GM18507 (cell line): Measurements from ENCODE around the gene PTGS1.

Source experiments
- DNase-seq: peaks from one replicate; pipeline ENCODE4 v3.0.0; 2011; ENCODE audit warnings: low read depth; ENCODE audit not compliant: insufficient read length; ENCODE audit errors: extremely low spot score
- FAIRE-seq: peaks from 2 replicates; lab custom pipeline; 2011; peaks lifted over from hg19 to GRCh38; lab: Jason Lieb, UNC

PTGS1 gene

DNA sequence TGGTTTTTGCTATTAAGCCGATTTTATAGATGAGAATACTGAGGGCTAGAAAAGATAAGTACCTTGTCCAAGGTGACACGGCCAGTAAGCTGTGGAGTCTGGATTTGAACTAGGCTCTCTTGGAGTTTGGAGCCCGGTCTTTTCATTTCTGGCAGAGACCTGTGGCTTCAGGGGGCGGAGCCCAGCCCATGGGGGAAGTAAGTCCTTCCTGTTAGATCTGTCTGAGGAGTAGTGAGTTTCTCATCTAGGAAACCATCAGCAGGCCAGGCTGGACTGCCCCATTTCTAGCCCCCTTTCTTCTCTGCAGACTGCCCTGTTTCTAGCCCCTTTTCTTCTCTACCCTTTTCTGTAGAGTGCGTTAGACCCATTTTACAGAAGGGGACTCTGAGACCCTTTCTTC is 521 bp upstream of the PTGS1 start:
- FAIRE-seq (peak; percentile 76), DNase-seq (no peak)

DNA sequence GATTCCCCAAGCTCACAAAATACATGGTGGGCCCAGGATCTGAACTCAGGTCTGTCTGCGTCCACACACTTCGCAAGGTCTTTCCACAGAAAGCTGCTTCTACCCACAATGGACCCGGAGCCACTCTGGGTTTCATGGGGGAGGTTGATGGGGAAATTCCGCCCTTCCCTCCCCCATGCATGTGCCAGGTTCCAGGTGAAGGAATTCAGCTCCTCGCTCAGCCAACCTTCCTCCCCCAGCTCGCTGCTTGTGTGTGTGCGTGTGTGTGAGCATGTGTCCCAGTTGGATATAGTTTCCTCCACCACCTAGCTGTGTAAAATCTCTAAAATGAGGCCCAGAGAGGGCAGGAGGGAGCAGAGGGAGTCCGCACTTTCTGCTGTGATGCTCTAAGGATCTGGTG is 1.0 kb downstream of the PTGS1 start:
- DNase-seq (no peak), FAIRE-seq (no peak)

DNA sequence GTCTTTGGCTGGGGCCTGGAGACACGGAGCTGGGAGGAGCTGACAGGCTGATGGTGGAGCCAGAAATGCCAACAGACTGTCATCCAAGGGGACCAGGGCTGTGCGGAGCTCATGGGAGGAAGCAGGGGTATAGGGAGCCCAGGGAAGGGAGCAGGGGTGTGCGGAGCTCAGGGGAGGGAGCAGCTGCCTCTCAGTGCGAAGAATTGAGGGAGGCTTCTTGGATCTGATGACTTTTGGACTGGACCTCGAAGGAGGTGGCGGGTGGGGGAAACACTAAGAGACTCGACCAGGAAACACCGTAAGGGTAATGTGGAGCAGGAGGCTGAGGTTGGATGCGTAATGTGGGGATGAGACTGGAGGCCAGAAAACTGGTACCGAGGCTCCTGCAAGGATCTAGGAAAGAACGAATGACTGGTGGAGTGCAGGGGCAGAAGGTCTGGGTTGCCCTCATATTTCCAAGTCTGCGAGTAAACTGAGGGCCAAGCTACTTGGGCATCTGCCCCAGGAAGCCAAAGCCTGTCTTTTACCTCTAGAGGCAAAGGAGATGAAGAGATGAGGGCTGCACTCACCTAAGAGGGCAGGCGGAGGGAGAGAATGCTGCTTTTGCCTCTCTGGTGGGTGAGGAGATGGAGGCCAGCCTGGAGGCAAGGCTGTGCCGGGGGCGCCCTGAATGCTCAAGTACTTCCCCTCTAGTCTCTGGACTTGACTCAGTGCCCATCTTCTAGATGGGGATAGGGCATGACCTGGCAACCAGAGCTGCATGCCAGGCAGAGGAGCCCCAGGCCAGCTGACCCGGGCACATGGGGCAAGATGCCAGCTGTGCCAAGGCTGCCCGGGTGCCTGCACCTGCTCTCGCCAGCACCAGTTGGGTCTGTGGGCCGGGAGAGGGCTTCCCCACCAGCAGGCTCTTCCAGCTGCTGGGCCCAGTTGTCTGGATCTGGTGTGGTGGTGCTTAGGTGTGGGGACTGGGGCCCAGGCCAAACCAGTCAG is 2.3 kb downstream of the PTGS1 start:
- no peak for FAIRE-seq
- no peak for DNase-seq

DNA sequence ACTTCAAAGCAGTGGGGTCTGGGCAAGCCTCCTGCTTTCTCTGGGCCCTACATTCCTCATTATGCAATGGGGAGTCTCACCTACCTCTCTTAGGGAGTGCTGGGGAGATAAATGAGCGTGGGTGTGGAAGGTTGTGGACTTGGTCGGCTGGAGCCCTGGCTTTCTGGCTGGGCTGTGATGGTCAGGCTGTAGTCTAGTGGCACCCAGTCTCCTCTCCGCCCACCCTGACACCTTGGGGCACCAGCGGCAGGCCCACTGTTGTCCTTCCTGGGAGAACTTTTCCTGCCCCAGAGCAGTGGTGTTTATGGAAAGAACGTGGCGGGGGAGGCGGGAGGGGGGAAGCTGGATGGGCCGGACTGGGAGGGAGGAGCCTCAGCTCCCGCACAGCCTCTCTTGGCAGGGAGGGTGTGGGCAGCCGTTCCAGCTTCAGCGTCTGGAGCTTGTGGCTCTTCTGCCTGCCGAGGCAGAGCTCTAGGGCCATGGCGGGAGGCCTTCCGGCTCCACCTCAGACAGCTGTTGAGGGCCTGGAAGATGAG is 4.1 kb downstream of the PTGS1 start:
- no peak for FAIRE-seq

DNA sequence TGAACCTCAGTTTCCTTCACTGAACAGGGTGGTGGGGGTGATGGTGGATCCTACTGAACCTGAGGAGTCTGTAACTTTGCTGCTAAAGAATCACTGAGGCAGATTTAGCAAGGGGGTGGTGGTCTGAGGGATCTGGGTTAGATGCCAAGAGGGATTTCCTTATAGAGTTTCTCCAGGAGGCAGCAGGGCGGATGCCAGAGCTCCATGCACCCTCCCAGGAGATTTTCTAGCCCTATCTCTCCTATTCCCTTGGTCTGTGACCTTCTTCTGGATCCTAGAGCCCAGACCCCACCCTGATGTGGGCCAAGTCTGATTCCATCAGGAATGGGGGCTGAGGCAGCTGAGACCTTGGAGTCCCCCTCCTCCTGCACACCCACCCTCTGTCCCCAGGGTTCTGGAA is 6.0 kb downstream of the PTGS1 start:
- no peak for DNase-seq
- FAIRE-seq: no peak

More for the DNA sequence above, 4.1 kb downstream of the PTGS1 start:
- no peak for DNase-seq

DNA sequence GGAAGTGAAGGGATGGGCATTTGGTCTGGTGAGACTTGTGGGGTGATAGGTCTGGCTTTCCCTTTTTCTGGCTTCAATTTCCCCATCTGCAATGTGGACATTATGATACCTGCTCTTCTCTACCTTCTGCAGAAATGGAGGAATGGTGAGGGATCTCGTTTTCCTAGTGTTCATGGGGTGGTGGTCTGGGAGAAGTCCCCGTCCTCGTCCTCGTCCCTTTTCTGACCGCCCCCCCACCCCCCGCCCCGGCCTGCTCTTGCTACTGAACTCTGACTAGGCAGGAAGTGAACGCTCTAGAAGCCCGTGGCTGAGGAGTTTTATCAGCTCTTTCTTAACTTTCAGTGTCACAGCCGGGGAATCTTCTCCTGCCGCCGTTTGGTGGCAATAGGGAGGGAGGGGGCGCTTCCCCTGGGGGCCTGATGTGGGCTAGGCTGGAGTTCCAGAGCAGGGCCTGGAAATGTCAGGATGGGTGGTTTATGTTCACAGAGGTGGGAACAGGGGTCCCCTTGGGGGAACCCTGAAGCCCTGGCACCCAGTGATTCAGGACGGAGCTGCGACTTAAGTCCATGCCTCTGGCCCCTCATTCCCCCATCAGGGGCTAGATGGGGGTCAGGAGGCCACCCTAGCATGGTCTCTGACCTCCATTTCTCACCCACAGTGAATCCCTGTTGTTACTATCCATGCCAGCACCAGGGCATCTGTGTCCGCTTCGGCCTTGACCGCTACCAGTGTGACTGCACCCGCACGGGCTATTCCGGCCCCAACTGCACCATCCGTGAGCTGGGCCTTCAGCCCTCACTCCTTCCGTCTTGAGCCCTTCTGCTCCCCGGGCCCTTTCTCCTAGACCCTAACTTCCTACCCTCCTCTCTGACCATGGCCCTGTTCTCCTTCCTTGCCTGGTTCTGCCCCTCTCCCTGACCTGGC is 6.7 kb downstream of the PTGS1 start:
- FAIRE-seq: no peak
- no peak for DNase-seq

DNA sequence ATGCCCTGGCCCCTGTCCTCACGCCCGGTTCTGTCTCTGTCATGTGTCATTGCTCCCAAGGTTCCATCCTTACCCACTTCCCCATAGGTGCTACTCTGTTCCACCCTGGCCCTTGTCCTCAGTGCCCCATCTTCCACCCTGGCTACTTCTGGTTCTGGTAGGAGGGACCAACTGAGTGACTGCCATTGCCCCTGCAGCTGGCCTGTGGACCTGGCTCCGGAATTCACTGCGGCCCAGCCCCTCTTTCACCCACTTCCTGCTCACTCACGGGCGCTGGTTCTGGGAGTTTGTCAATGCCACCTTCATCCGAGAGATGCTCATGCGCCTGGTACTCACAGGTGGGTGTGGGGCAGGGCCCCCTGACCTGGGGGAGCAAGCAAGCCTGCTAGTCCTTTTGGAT is 7.4 kb downstream of the PTGS1 start:
- no peak for FAIRE-seq

DNA sequence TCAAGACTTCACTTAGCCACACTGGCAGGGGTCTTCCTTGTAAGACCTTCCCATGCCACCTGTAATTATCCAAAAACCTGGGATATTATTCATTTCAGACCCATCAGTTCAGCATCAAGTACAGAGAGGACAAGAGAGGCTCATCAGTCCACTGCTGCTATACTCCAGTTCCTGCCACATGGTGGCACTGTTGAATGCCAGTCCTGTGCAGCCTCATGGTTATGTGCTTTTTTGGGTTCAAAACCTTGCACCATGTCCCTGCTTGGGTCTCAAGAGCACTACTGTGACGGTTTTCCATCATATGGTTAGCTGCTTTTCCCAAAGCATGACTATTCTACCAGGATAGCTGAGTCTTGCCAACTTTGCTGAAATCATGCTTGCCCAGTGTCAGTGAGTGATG is 8.5 kb downstream of the PTGS1 start:
- FAIRE-seq (no peak), DNase-seq (no peak)

More for the DNA sequence above, 7.4 kb downstream of the PTGS1 start:
- DNase-seq: no peak

DNA sequence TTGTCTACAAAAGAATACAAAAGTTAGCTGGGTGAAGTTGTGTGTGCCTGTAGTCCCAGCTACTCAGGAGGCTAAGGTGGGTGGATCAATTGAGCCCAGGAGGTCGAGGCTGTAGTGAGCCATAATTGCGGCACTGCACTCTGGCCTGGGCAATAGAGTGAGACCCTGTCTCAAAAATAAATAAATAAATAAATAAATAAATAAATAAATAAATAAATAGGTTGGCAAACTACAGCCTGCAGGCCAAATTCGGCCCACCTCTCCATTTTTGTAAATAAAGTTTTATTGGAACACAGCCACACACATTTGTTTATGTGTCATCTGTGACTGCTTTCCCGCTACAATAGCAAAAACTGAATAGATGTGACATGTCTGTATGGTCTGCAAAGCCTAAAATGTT is 9.5 kb downstream of the PTGS1 start:
- FAIRE-seq: no peak
- no peak for DNase-seq

DNA sequence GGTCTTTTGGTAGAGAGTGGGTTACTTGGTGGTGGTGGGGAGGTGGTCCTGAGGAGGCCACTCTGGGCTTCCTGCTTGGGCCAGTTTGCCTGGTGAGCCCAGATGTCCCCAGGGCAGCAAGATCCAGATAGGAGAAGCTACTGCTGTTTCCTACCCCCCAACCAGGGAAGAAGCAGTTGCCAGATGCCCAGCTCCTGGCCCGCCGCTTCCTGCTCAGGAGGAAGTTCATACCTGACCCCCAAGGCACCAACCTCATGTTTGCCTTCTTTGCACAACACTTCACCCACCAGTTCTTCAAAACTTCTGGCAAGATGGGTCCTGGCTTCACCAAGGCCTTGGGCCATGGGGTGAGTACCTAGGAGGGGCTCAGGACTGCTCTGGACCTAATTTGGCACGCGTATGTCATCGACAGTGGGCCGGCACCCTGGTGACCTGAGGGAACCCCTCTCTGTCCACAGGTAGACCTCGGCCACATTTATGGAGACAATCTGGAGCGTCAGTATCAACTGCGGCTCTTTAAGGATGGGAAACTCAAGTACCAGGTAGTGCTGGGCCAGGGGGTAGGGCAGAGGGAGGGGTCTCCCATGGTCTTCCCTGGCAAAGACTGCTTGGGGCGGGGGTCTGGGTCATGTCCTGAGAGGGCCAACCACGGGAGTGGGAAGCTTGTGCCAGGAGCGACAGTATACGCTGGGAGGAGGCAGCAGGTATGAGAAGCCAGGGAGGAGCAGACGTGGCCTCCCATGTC is 10.6 kb downstream of the PTGS1 start:
- FAIRE-seq (no peak), DNase-seq (no peak)

DNA sequence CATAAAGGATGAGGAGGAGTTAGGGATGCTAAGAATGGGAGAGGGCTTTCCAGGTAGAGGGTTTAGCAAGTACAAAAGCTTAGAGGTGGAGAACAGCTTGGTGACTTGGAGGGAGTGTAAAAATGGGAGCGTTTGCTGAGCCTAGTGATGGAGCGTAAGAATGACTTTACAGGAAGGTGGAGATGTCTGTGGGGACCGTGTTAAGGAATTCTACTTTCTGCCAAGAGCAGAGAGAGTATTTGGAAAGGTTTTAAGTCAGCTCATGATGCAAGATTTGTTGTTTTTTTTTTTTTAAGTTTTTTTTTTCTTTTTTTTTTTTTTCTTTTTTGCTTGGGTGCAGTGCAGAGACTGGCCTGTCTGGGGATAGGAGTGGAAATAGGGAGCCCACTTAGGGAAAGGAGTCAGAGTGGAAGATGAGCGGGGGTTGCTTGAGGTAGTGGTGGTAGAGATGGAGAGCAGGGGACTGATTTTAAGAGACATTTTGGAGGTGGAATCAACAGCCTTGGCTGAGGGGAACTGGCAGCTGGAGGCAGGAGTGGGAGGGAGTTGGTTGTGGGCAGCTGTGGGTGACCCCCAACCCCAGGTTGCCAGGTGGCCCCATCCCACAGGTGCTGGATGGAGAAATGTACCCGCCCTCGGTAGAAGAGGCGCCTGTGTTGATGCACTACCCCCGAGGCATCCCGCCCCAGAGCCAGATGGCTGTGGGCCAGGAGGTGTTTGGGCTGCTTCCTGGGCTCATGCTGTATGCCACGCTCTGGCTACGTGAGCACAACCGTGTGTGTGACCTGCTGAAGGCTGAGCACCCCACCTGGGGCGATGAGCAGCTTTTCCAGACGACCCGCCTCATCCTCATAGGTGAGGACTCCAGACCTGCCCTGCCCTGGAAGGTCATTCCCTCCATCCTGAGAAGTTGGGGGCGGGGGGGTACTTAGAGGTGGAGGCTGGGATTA is 12.4 kb downstream of the PTGS1 start:
- no peak for FAIRE-seq
- DNase-seq: no peak

DNA sequence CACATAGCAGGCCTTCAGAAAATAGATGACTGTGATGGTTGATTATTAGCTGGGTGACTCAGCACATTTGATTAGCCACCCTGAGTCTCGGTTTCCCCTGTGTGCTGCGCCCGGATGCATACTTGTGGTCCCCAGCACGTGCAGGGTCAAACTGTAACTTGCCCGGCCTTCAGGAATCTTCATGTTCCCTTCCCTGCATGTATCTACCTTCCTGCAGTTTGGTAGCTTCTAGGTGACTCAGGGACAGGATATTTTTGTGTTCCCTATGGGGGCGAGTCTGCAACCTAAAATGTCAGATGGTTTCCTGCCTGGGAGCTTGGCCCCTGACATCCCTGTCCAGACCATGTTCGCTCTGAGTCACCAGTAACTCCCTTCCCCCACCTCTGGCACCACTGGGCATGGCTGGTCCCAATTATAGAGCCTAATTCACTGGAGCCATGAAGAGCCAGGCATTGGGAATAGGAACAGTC is 13.2 kb downstream of the PTGS1 start:
- DNase-seq: no peak
- FAIRE-seq: no peak

DNA sequence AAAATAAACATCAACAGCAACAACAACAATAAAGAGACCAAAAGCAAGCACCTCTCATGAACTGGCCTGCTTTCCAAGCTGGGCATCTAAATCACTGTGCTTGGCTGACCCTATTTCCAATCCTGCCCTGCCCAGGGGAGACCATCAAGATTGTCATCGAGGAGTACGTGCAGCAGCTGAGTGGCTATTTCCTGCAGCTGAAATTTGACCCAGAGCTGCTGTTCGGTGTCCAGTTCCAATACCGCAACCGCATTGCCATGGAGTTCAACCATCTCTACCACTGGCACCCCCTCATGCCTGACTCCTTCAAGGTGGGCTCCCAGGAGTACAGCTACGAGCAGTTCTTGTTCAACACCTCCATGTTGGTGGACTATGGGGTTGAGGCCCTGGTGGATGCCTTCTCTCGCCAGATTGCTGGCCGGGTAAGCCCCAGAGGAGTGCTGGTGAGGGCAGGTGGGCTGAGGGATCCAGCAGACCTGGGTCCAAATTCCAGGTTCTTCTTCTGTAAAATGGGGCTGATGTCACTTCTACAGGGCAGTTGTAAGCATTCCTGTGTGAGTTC is 15.6 kb downstream of the PTGS1 start:
- DNase-seq (no peak), FAIRE-seq (no peak)

DNA sequence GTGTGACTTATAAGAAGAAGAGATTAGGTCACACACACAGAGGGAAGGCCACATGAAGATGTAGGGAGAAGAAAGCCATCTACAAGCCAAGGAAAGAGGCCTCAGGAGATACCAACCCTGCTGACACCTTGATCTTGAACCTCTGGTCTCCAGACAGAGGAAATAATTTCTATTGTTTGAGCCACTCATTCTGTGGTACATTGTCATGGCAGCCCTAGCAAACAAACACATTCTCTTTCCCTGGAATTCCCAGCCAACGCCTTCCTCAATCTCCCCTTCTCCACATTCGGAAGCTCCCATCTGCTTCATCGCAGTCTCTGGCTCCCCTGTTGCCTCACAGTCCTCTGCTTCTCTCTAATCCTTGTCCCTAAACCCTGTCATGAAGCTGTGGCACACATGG is 16.7 kb downstream of the PTGS1 start:
- DNase-seq: no peak
- FAIRE-seq: no peak

DNA sequence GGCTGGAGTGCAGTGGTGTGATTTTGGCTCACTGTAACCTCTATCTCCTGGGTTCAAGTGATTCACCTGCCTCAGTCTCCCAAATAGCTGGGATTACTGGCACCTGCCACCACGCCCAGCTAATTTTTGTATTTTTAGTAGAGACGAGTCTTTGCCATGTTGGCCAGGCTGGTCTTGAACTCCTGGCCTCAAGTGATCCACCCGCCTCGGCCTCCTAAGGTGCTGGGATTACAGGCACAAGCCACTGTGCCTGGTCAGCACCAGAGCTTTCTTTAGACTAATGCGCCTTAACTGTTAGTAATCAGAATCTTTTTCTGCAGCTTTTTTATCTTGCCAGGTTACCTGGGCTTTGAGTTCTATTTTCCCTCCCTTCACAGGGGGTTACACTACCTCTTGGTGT is 18.4 kb downstream of the PTGS1 start:
- FAIRE-seq: no peak
- no peak for DNase-seq

DNA sequence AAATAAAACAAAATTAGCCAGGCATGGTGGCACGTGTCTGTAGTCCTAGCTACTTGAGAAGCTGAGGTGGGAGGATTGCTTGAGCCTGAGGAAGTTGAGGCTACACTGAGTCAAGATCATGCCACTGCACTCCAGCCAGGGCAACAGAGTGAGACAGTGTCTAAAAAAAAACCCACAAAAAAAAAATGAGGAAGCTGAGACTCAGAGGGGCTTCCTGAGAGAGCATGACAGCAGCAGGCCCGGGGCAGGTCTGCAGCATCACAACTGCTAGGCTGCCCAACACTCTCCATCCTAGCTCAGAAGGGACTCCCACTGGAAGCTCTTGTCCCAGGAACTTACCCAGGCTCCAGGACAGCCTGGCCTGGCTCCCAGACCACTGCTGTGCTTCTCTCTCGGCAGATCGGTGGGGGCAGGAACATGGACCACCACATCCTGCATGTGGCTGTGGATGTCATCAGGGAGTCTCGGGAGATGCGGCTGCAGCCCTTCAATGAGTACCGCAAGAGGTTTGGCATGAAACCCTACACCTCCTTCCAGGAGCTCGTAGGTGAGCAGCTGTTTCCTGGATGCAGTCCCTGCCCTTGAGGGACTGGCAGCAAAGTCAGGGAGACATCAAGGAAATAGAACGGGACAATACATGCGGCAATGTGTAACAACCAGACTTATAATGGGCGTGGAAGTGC is 19.1 kb downstream of the PTGS1 start:
- DNase-seq (no peak), FAIRE-seq (peak; percentile 45)

DNA sequence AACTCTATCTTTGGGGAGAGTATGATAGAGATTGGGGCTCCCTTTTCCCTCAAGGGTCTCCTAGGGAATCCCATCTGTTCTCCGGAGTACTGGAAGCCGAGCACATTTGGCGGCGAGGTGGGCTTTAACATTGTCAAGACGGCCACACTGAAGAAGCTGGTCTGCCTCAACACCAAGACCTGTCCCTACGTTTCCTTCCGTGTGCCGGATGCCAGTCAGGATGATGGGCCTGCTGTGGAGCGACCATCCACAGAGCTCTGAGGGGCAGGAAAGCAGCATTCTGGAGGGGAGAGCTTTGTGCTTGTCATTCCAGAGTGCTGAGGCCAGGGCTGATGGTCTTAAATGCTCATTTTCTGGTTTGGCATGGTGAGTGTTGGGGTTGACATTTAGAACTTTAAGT is 21.5 kb downstream of the PTGS1 start:
- no peak for FAIRE-seq
- DNase-seq: no peak
